ES-I3 (cell line): ENCODE data around the gene CNRIP1.
A peak's percentile ranks its signal among the peaks of the same experiment; 100 is the strongest.

Experiments used
- H3K36me3 ChIP-seq: 2 replicates; pipeline ENCODE4 v1.6.1; 2013; ENCODE audit warnings: mild to moderate bottlenecking, low read length, control low read depth, moderate library complexity; ENCODE audit not compliant: insufficient read depth
- H3K4me1 ChIP-seq: 2 replicates; pipeline ENCODE4 v1.6.1; 2013; ENCODE audit warnings: mild to moderate bottlenecking, control low read depth, low read length; ENCODE audit not compliant: insufficient read depth
- H3K9ac ChIP-seq: 2 replicates; pipeline ENCODE4 v1.6.1; 2013; ENCODE audit warnings: low read depth, mild to moderate bottlenecking, low read length, moderate library complexity
- H3K9me3 ChIP-seq: 2 replicates; pipeline ENCODE4 v1.6.1; 2013; ENCODE audit warnings: mild to moderate bottlenecking, low read length, moderate library complexity; ENCODE audit not compliant: control insufficient read depth, insufficient read depth

The CNRIP1 gene

GRCh38 chr2:68319398-68320117, at the start of gene CNRIP1:
Gene CNRIP1, minus strand, starts transcription at chr2:68319949. Its CDS starts 549 bp downstream, at chr2:68319400.
- Histone ChIP-seq H3K9ac (peak within 1 kb of the TSS; percentile 71), H3K36me3 (no peaks in the 10 kb centered on the region), H3K4me1 (no peaks in the 10 kb centered on the region), H3K9me3 (no peaks in the 10 kb centered on the region; the same call in 1 of the 2 replicates)

DNA sequence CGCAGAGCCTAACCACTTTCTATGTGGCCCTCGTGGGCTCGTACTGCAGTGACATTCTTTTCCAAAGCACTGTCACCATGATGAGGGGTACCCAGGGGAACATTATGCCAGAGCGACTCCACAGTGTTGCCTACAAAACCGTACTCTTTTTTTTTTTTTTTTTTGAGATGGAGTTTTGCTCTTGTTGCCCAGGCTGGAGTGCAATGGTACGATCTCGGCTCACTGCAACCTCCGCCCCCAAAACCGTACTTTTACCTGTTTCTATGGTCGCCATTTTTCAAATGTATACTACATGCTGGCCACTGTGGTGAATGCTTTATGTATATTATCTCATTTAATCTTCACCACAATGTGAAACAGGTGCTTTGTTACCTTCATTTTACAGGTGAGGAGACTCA, 49.6 kb upstream of the CNRIP1 start:
- Histone ChIP-seq H3K4me1 (no peaks in the 10 kb centered on the region), H3K9ac (no peak overlapping the region), H3K36me3 (no peaks in the 10 kb centered on the region), H3K9me3 (no peaks in the 10 kb centered on the region)

- H3K36me3 ChIP-seq: no peaks in the 10 kb centered on the region
- H3K9me3 ChIP-seq: no peaks in the 10 kb centered on the region
- H3K4me1 ChIP-seq: no peaks in the 10 kb centered on the region
- no peak overlapping the region for H3K9ac ChIP-seq
Observed at GRCh38 chr2:68368654-68369336, 49.0 kb upstream of the CNRIP1 start.

GRCh38 chr2:68367953-68368653, 48.4 kb upstream of the CNRIP1 start:
- Histone ChIP-seq H3K9me3 (no peaks in the 10 kb centered on the region), H3K4me1 (no peaks in the 10 kb centered on the region), H3K36me3 (no peaks in the 10 kb centered on the region; the same call in 1 of the 2 replicates), H3K9ac (no peak overlapping the region)

DNA sequence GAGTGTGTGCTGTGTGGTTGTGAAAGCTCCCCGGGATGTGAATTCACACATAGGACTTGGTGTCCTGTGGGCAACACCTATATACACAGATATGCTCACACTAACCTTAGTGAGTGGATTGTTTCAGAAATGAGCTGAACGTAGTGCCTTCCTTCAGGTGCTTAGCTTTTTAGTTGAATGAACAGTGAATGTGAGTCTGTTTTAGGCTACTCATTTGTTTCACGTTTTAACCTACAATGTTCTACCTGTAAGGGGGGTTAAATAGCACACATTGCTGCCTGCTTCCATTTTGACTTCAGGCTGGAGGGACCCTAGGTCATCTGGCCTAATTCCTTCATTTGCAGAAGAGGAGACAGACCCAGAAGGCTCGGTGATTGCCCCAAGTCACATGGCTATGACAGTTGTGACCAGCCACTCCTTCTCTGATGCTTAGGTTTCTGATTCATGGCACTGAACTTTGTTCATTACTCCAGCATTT, 46.4 kb upstream of the CNRIP1 start:
- Histone ChIP-seq H3K36me3 (no peaks in the 10 kb centered on the region; the same call in 1 of the 2 replicates), H3K9ac (no peak overlapping the region), H3K4me1 (no peaks in the 10 kb centered on the region), H3K9me3 (no peaks in the 10 kb centered on the region)

DNA sequence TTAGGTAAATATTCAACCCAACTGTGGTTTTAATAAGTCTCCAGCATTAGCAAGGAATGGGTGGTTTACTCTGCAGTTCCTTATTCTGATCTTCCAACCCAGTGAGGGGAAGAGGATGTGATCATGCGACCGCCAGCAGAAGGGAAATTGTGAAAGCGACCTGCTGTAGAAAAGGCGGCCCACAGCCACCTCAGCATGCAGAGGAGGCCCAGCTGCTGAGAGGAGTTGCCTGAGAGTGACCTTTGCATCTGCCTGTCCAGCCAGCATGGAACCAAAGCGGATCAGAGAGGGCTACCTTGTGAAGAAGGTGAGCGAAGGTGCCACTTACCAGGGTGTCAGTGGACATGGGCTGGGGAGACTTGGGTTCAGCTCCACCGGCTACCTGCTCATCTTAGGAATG, 45.3 kb upstream of the CNRIP1 start, which contains the start of gene PLEK:
Gene PLEK (plus strand): TSS at position 196 of the 400 bp plus-strand sequence. CDS start 70 bp downstream, at position 266.
- H3K36me3 ChIP-seq: no peaks in the 10 kb centered on the region; the same call in 1 of the 2 replicates
- no peaks in the 10 kb centered on the region for H3K4me1 ChIP-seq
- H3K9me3 ChIP-seq: no peaks in the 10 kb centered on the region
- no peak within 1 kb of the TSS for H3K9ac ChIP-seq

- no peaks in the 10 kb centered on the region for H3K4me1 ChIP-seq
Observed at GRCh38 chr2:68363721-68364120, 44.0 kb upstream of the CNRIP1 start.

GRCh38 chr2:68362749-68363148, 43.0 kb upstream of the CNRIP1 start:
- no peaks in the 10 kb centered on the region for H3K4me1 ChIP-seq
- no peaks in the 10 kb centered on the region for H3K9me3 ChIP-seq
- H3K9ac ChIP-seq: no peak overlapping the region
- no peaks in the 10 kb centered on the region; the same call in 1 of the 2 replicates for H3K36me3 ChIP-seq

More at GRCh38 chr2:68363721-68364120, 44.0 kb upstream of the CNRIP1 start:
- no peaks in the 10 kb centered on the region for H3K9me3 ChIP-seq
- no peaks in the 10 kb centered on the region; the same call in 1 of the 2 replicates for H3K36me3 ChIP-seq
- no peak overlapping the region for H3K9ac ChIP-seq

GRCh38 chr2:68362069-68362468, 42.3 kb upstream of the CNRIP1 start:
- Histone ChIP-seq H3K9me3 (no peaks in the 10 kb centered on the region), H3K4me1 (no peaks in the 10 kb centered on the region), H3K36me3 (no peaks in the 10 kb centered on the region; the same call in 1 of the 2 replicates), H3K9ac (no peak overlapping the region)

DNA sequence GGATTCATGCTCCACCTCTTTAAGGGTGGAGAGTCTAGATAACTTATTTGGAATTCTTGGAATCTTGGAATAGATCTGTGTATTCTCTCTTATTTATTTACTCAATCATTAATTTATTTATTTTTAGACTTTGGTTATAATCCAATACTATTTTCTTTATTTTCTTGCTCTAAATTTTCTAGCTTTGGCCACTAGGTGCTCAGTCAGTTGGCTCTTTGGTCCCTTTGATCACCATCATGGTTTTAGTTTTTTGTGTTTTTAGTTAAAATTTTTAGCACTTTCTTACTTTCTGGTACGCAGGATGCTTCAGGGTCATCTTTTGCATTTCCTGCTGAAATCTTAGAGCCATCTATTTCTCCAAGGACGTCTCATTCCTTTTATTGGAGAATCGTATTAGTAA, 40.1 kb upstream of the CNRIP1 start:
- Histone ChIP-seq H3K4me1 (no peaks in the 10 kb centered on the region), H3K9me3 (no peaks in the 10 kb centered on the region), H3K9ac (no peak overlapping the region), H3K36me3 (no peaks in the 10 kb centered on the region; the same call in 1 of the 2 replicates)

GRCh38 chr2:68357605-68358337, 38.0 kb upstream of the CNRIP1 start:
- no peaks in the 10 kb centered on the region for H3K4me1 ChIP-seq
- no peaks in the 10 kb centered on the region for H3K36me3 ChIP-seq
- H3K9me3 ChIP-seq: no peaks in the 10 kb centered on the region
- no peak overlapping the region for H3K9ac ChIP-seq

GRCh38 chr2:68356599-68357239, 37.0 kb upstream of the CNRIP1 start:
- no peaks in the 10 kb centered on the region for H3K4me1 ChIP-seq

DNA sequence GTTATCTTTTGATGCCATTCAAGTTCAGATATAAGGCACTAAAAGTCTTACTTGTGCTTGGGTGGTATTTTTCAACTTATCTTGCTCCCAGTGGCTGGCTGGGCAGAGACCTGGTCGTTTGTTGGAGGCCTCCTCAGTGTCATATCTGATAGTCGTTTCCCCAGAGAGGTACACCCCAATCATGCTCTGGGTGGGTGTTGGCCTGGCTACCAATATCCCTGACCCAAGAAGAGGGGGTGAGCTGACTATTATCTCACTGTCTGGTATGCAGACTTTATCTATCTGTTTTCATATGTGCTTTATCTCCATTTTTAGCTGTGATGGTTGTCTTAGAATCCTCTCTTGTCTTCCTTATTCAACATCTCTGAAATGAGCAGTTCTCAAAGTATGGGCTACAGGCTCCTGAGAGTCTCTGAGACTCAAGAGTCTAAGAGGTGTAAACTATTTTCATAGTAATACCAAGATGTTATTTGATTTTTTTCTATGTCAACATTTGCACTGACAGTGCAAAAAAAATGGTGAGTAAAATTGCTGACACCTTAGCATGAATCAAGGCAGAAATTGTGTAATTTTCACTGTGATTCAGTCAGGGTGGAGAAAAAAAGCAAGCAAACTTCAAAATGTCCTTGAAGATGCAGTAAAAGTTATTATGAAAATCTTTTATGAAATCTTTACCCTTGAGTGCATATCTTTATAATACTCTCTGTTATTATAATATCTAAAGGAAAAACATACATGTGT, 33.1 kb upstream of the CNRIP1 start:
- Histone ChIP-seq H3K9ac (no peak overlapping the region), H3K4me1 (no peaks in the 10 kb centered on the region)

More at GRCh38 chr2:68356599-68357239, 37.0 kb upstream of the CNRIP1 start:
- H3K9me3 ChIP-seq: no peaks in the 10 kb centered on the region
- no peak overlapping the region for H3K9ac ChIP-seq
- H3K36me3 ChIP-seq: no peaks in the 10 kb centered on the region

More for the DNA sequence above, 33.1 kb upstream of the CNRIP1 start:
- no peaks in the 10 kb centered on the region for H3K36me3 ChIP-seq
- H3K9me3 ChIP-seq: no peaks in the 10 kb centered on the region
